HG02678 (cell line): ENCODE results near the gene SMAD7.
"Not testable (repeated sequence)": the region's sequence is repeated elsewhere in the genome, so short reads cannot be mapped to it uniquely, and the experiment has no call there.

Source experiments
- ATAC-seq: cut with Tn5 transposase; IDR thresholded peaks from one replicate; pipeline ENCODE4 v1.9.1; 2021; ENCODE audit warnings: mild to moderate bottlenecking, moderate library complexity; ENCODE audit not compliant: unreplicated experiment

SMAD7 gene

GRCh38 chr18:48885924-48886400 lies 64.8 kb downstream of the SMAD7 start:
- no peak for ATAC-seq

DNA sequence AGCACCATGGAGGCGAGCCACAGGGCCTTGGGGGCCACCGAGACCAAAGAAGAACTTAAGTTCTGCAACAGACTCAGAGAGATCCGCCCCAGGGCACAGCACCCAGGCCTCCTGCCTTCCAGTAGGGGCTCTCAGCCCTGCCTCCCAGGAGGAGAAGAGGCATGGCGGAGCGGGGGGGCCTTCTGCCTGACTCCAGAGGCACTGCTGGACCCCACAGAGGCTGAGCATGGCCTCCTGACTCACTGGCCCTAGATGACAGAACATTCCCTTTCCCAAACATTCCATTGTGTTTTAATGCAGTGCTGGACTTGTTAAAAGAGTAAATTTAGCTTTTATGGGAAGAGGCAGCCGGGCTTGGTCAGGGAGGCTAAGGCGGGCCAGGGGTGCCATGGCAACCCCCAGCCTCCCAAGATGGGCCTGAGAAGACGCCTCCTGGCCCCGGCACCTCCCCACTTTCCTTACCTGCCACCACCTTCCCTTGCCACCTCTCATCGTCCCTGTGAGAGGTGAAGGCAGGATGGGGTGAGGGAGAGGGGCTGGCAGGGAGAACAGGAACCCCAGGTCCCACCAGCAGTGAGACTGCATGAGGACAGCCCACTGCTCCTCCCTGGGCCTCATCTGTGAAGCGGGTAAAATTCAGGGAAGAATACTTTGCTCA lies 65.4 kb downstream of the SMAD7 start:
- no peak for ATAC-seq

GRCh38 chr18:48884771-48885170 lies 66.0 kb downstream of the SMAD7 start:
- ATAC-seq: no peak

- ATAC-seq: no peak
Measured at GRCh38 chr18:48884306-48884705, 66.5 kb downstream of the SMAD7 start.

GRCh38 chr18:48882379-48882778 lies 68.4 kb downstream of the SMAD7 start:
- no peak for ATAC-seq

- no peak for ATAC-seq
Measured at GRCh38 chr18:48880931-48881330, 69.8 kb downstream of the SMAD7 start.

- ATAC-seq: no peak
Measured at GRCh38 chr18:48879008-48879431, 71.7 kb downstream of the SMAD7 start.

- no peak for ATAC-seq
Measured at GRCh38 chr18:48878471-48878870, 72.3 kb downstream of the SMAD7 start.

GRCh38 chr18:48877941-48878340 lies 72.8 kb downstream of the SMAD7 start:
- ATAC-seq: no peak

DNA sequence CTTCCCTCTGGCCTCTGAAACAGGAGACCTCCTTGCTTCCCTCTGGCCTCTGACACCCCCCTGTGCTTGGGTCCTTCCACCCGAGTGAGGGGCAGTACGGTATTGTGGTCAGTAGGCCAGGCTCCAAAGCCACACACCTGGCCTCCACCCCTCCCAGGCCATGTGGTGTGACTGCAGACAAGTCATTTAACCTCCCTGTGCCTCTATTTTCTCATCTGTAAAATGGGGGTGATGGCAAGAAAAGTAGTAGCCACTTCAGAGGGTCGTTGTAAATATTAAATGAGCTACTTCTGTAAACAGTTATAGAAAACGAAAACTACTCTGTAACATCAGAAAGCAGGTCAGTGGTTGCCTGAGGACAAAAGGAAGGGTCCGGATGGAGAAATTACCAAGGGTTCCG lies 74.2 kb downstream of the SMAD7 start:
- ATAC-seq: no peak

GRCh38 chr18:48875942-48876511 lies 74.7 kb downstream of the SMAD7 start:
- ATAC-seq: no peak

GRCh38 chr18:48875314-48875941 lies 75.3 kb downstream of the SMAD7 start:
- ATAC-seq: no peak

GRCh38 chr18:48874701-48875162 lies 76.0 kb downstream of the SMAD7 start:
- no peak for ATAC-seq

DNA sequence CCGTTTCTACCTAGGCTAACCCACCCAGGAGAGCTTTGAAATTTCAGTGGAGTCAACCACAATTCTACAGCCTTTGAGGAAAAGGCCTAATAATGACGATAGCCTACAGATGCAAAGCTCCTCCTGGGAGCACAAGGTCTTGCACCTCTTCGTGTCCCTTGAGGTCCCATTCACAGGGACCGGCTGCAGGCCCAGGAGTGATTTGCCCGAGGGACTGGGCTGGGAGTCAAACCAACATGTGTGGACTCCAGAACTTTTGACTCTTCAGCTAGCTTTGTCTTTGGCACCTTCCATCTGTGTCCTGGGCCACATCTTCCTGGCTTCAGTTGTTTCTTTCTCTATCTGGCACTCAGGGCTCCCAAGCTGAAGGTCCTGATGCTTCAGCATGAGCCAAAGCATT lies 76.5 kb downstream of the SMAD7 start:
- no peak for ATAC-seq

DNA sequence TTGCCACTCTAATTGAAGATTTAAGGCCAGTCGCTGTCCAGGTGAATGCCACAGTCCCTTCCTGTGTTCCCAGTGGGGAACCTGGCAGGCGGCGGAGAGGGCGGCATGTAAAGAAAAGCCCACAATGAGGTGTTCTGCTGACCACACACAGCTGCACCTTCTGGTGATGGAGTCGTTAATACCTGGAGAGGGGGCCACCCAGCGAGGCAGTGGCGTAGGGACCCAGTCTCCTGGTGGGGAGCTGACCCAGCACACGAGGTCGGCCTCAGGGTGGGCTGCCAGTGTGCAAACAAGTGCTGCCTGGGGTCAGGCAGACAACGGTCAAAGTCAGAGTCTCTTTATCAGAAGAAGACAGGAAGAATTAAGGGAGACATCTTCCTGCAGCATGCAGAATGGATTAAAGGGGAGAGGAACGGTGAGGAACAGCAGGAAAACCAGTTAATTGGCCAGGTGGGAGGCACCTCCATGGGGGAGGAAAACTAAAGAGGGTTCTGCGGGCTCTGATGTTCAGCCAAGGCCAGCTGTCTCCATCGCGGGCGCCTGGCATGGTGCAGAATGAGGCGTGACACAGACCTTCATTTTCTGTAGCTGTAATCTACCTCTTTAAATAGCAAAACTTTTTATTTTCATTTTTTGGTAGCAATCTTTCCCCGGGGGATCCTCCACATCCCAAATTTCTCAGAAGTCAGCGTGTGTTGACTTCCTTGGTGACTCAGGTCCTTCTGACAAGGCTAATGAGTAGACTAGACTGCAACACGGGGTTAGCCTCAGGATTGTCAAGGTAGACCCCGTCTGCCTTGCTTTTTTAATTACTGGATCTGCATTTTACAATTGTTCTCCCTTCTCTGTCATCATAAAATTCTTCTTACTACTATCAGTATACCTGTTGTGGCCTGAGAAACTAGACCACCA lies 78.3 kb downstream of the SMAD7 start:
- ATAC-seq: no peak

- no peak for ATAC-seq
Measured at GRCh38 chr18:48871391-48872166, 79.2 kb downstream of the SMAD7 start.

DNA sequence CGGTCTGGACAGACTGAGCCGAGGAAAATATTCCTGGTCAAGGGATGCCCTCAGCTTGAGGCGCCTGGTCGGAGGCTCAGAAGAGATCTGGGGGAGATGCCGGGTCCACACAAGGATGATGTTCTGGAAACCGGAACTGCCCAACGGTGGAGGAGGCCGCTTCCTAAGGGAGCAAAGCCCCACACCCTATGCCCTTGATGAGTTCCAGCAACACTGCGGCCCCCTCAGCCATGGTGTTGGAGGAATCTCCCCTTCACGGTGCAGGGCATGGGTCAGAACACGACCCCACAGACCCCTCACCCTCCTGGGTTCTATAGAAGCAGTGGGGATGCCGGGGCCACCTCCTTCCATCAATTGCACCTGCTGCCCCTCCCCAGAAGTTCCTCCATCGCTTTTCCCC lies 79.8 kb downstream of the SMAD7 start:
- ATAC-seq: not testable (repeated sequence)
